Measurements from ENCODE around the gene SPATA46. TPM values are rescaled to one million over a fixed set of nuclear protein-coding genes. Genes with fewer than 3 reads are reported as not detected.
"Not testable (repeated sequence)": the region's sequence is repeated elsewhere in the genome, so short reads cannot be mapped to it uniquely, and the experiment has no call there.

The SPATA46 gene, protein sequence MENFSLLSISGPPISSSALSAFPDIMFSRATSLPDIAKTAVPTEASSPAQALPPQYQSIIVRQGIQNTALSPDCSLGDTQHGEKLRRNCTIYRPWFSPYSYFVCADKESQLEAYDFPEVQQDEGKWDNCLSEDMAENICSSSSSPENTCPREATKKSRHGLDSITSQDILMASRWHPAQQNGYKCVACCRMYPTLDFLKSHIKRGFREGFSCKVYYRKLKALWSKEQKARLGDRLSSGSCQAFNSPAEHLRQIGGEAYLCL
- polyA plus RNA-seq (2013, experiment 1 of 4): not detected
- not detected for polyA plus RNA-seq (2013, experiment 2 of 4)
- polyA plus RNA-seq (2013, experiment 3 of 4): not detected
- not detected for polyA plus RNA-seq (2013, experiment 4 of 4)

DNA sequence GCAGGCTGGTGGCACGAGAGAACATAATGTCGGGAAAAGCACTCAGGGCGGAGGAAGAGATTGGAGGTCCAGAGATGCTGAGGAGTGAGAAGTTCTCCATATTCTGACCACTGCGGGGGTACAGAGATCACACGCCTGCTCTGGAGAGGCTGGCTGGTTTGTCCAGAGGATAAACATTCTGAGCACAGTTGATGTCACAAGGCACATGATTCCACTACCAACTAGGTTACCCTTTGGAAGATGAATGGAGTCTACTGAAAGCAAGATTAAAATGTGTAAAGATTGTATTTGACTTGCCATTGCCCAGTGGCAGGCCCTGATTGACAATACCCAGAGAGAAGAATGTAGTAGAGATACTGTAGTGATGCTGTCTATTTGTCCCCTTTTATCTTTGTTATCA, at the start of gene SPATA46:
TSS of gene SPATA46 (minus strand) at position 164 of the 400 bp plus-strand sequence. CDS start at position 100, 64 bp downstream.
- H3K27ac ChIP-seq (ENCODE audit: insufficient read depth, low read depth, low read length, poor library complexity, severe bottlenecking): no peak within 1 kb of the TSS
- H3K27me3 ChIP-seq (ENCODE audit: control insufficient read depth, insufficient read depth, low read length, poor library complexity, severe bottlenecking): no peaks in the 10 kb centered on the region
- H3K4me3 ChIP-seq (ENCODE audit: insufficient read depth, low read depth, low read length): no peak within 1 kb of the TSS
- H3K9me3 ChIP-seq (ENCODE audit: control insufficient read depth, low read length): no peaks in the 10 kb centered on the region
- no peaks in the 10 kb centered on the region for H3K36me3 ChIP-seq (ENCODE audit: control insufficient read depth, insufficient read depth, low read length)
- WGBS, 2 experiments: 96 to 98% methylated on average over 5 of the region's 5 CpGs
- H3K4me1 ChIP-seq (ENCODE audit: control insufficient read depth, insufficient read depth, low read length): no peaks in the 10 kb centered on the region

DNA sequence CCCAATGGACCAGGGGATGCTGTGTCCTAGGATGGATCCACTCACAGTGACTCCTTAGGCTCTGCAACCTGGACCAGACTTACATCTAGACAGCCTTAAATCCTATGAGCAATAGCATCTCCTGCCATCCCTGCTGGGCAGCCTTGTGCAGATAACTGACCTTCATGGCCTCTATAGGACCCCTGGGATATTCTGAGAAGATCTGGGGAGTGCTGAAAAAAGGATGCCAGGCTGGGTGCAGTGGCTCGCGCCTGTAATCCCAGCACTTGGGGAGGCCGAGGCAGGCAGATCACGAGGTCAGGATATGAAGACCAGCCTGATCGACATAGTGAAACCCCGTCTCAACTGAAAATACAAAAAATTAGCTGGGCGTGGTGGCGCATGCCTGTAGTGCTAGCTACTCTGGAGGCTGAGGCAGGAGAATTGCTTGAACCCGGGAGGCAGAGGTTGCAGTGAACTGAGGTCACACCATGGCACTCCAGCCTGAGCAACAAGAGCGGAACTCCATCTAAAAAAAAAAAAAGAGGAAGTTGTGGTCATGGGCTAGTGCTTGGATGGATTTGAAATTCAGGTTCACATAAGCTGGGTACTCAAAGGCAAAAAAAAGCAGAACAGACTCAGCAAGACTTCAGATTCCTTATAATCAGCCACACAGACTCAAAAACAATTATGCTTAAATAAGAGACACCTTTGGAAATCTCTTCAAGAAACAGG, 46.2 kb upstream of the SPATA46 start:
- Histone ChIP-seq H3K27me3 (ENCODE audit: control insufficient read depth, insufficient read depth, low read length, poor library complexity, severe bottlenecking) (no peaks in the 10 kb centered on the region), H3K9me3 (ENCODE audit: control insufficient read depth, low read length) (no peaks in the 10 kb centered on the region), H3K4me3 (ENCODE audit: insufficient read depth, low read depth, low read length) (no peak overlapping the region), H3K4me1 (ENCODE audit: control insufficient read depth, insufficient read depth, low read length) (no peaks in the 10 kb centered on the region), H3K27ac (ENCODE audit: insufficient read depth, low read depth, low read length, poor library complexity, severe bottlenecking) (no peak overlapping the region), H3K36me3 (ENCODE audit: control insufficient read depth, insufficient read depth, low read length) (no peaks in the 10 kb centered on the region)
- 91 to 92% methylated on average over 10 of the region's 10 CpGs for WGBS, 2 experiments

DNA sequence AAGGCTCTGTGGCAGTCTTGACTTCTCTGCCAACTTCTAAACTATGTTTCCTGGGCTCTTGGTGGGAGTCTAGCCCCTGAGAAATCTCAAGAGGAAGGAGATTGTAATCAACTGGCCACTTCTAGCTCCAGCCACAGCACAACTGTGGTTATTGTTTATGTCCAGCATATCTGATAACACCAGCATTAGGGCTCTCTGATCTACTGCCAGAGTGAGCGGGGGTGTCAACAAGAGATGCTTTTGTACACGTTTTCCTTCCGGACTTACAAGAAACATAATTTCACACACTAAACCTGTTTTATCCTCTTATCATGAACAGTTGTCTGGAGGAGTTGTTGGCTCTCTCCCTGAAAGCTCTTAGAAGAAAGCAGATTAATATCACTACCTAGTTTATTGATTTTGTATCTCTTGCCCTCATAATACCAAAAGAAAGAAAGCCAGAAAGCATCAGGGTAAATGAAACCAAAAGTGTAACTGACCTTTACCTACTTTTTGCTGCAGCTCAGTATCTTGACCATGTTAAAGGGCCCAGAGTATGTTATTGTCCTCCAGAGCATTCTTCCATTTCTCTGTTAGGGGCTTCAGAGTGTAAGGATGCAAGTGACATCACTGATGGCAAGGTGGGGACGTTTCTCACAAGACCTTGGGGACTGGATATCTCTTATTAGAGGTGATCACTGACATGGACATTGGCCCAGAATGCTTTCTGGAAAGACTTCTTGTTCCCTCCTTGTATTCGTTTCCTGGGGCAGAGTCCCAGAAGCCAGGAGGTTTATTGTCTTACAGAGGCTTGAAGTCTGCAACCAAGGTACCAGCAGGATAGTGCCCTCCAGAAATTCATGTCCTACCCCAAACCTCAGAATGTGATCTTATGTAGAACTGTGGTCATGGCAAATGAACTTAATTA, 44.9 kb upstream of the SPATA46 start:
- Histone ChIP-seq H3K9me3 (ENCODE audit: control insufficient read depth, low read length) (no peaks in the 10 kb centered on the region), H3K27me3 (ENCODE audit: control insufficient read depth, insufficient read depth, low read length, poor library complexity, severe bottlenecking) (no peaks in the 10 kb centered on the region), H3K36me3 (ENCODE audit: control insufficient read depth, insufficient read depth, low read length) (no peaks in the 10 kb centered on the region), H3K27ac (ENCODE audit: insufficient read depth, low read depth, low read length, poor library complexity, severe bottlenecking) (no peak overlapping the region), H3K4me1 (ENCODE audit: control insufficient read depth, insufficient read depth, low read length) (no peaks in the 10 kb centered on the region), H3K4me3 (ENCODE audit: insufficient read depth, low read depth, low read length) (no peak overlapping the region)
- WGBS, 2 experiments: 83 to 92% methylated on average over 5 of the region's 5 CpGs

DNA sequence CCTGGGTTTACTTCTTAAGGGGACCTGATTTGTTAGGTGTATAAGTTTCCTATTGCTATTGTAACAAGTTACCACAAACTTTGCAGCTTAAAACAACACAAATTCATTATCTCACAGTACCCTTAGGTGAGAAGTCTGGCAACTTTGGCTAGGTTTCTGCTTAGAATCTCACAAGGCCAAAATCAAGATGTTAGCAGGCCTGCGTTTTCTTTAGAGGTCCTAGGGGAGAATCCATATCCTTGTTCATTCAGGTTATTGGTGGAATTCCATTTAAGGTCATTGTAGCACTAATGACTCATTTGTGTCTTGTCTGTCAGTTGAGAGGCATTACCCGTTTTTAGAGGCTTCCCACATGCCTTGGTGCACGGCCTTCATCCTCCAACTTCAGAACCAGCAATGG, 43.5 kb upstream of the SPATA46 start:
- Histone ChIP-seq H3K4me3 (ENCODE audit: insufficient read depth, low read depth, low read length) (no peak overlapping the region), H3K4me1 (ENCODE audit: control insufficient read depth, insufficient read depth, low read length) (no peaks in the 10 kb centered on the region), H3K9me3 (ENCODE audit: control insufficient read depth, low read length) (no peaks in the 10 kb centered on the region), H3K27ac (ENCODE audit: insufficient read depth, low read depth, low read length, poor library complexity, severe bottlenecking) (no peak overlapping the region), H3K27me3 (ENCODE audit: control insufficient read depth, insufficient read depth, low read length, poor library complexity, severe bottlenecking) (no peaks in the 10 kb centered on the region), H3K36me3 (ENCODE audit: control insufficient read depth, insufficient read depth, low read length) (no peaks in the 10 kb centered on the region)
- 93 to 94% methylated on average over 3 of the region's 3 CpGs for WGBS, 2 experiments

DNA sequence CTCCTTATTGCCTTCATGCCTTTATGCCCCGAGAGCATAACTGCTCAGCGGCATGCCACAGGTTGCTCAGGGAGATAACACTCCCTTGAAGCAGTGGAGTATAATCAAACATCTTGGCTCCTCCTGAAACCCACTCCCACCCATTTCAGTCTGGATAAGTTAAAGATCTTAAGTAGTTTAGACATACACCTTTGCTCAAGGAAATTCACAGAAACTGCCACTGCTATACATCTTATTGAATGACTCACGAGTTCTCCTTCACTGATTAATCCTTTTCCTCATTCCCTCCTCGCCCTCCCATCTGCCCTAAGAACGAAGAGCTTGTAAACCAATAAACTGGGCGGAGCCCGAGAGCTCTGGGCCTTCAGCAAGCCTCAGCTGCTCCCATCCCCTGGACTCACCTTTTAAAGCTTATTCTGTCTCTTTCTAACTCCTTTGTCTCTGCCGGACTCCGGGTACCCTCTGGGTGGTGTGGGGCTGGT, 42.8 kb upstream of the SPATA46 start:
- 80 to 85% methylated on average over 9 of the region's 9 CpGs for WGBS, 2 experiments
- not testable (repeated sequence) for H3K4me3 ChIP-seq (ENCODE audit: insufficient read depth, low read depth, low read length); H3K27ac ChIP-seq (ENCODE audit: insufficient read depth, low read depth, low read length, poor library complexity, severe bottlenecking); H3K36me3 ChIP-seq (ENCODE audit: control insufficient read depth, insufficient read depth, low read length); H3K4me1 ChIP-seq (ENCODE audit: control insufficient read depth, insufficient read depth, low read length); H3K9me3 ChIP-seq (ENCODE audit: control insufficient read depth, low read length); H3K27me3 ChIP-seq (ENCODE audit: control insufficient read depth, insufficient read depth, low read length, poor library complexity, severe bottlenecking)

DNA sequence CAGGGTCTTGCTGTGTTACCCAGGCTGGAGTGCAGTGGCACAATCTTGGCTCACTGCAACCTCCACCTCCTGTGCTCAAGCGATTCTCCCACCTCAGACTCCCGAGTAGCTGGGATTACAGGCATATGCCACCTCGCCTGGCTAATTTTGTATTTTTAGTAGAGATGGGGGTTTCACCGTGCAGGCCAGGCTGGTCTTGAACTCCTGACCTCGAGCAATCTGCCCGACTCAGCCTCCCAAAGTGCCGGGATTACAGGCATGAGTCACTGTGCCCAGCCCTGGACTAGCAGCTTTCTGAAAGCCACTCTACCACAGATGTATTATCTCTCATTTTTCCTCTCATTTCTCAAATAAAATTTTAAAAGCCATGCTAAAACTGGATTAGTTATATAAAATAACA, 41.9 kb upstream of the SPATA46 start:
- H3K9me3 ChIP-seq (ENCODE audit: control insufficient read depth, low read length); H3K36me3 ChIP-seq (ENCODE audit: control insufficient read depth, insufficient read depth, low read length); H3K4me1 ChIP-seq (ENCODE audit: control insufficient read depth, insufficient read depth, low read length); H3K27me3 ChIP-seq (ENCODE audit: control insufficient read depth, insufficient read depth, low read length, poor library complexity, severe bottlenecking); H3K4me3 ChIP-seq (ENCODE audit: insufficient read depth, low read depth, low read length); H3K27ac ChIP-seq (ENCODE audit: insufficient read depth, low read depth, low read length, poor library complexity, severe bottlenecking): not testable (repeated sequence)
- 86 to 95% methylated on average over 7 of the region's 7 CpGs for WGBS, 2 experiments

DNA sequence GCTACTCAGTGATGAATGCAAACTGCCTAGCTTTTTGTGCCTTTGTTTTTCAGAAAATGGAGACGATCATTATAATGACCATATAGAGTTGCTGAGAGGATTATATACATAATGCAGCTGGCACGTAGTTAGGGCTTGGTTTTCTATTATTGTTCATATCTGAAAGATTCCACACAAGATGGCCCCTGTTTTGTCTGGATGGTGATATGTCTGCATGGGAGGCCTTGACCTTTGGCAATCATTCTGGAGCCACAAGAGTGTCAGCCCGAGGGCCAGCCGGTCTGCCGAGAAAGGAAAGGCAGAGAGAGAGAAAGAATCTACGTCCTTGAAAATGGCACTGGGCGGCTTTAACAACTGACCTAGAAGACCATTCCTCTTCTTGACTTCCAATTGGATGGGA, 41.0 kb upstream of the SPATA46 start:
- 93 to 94% methylated on average over 7 of the region's 7 CpGs for WGBS, 2 experiments

DNA sequence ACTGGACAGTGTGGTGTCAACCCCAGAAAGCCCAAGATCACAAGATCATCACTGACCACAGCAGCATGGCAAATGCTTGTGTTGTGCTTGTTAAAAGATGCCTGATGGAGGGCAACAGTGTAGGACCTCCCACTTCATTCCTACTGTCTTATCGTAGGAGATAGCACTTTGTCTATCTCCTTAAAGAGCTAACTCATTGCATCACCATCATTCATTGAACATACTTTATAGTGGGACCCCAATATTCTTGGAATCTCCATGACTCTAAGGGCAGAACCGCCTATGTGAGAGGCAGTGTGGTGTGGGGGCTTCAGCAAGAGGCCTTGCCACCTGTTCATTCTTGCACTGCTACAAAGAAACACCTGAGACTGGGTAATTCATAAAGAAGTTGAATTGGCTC, 40.3 kb upstream of the SPATA46 start:
- no peak overlapping the region for H3K4me3 ChIP-seq (ENCODE audit: insufficient read depth, low read depth, low read length)
- no peaks in the 10 kb centered on the region for H3K27me3 ChIP-seq (ENCODE audit: control insufficient read depth, insufficient read depth, low read length, poor library complexity, severe bottlenecking)
- no peak overlapping the region for H3K27ac ChIP-seq (ENCODE audit: insufficient read depth, low read depth, low read length, poor library complexity, severe bottlenecking)
- no peaks in the 10 kb centered on the region for H3K36me3 ChIP-seq (ENCODE audit: control insufficient read depth, insufficient read depth, low read length)
- 94 to 97% methylated on average over 2 of the region's 2 CpGs for WGBS, 2 experiments
- H3K9me3 ChIP-seq (ENCODE audit: control insufficient read depth, low read length): no peaks in the 10 kb centered on the region
- H3K4me1 ChIP-seq (ENCODE audit: control insufficient read depth, insufficient read depth, low read length): no peaks in the 10 kb centered on the region

More for the DNA sequence above, 41.0 kb upstream of the SPATA46 start:
- no peak overlapping the region for H3K27ac ChIP-seq (ENCODE audit: insufficient read depth, low read depth, low read length, poor library complexity, severe bottlenecking)
- no peak overlapping the region for H3K4me3 ChIP-seq (ENCODE audit: insufficient read depth, low read depth, low read length)
- H3K27me3 ChIP-seq (ENCODE audit: control insufficient read depth, insufficient read depth, low read length, poor library complexity, severe bottlenecking): no peaks in the 10 kb centered on the region
- no peaks in the 10 kb centered on the region for H3K9me3 ChIP-seq (ENCODE audit: control insufficient read depth, low read length)
- H3K36me3 ChIP-seq (ENCODE audit: control insufficient read depth, insufficient read depth, low read length): no peaks in the 10 kb centered on the region
- no peaks in the 10 kb centered on the region for H3K4me1 ChIP-seq (ENCODE audit: control insufficient read depth, insufficient read depth, low read length)

DNA sequence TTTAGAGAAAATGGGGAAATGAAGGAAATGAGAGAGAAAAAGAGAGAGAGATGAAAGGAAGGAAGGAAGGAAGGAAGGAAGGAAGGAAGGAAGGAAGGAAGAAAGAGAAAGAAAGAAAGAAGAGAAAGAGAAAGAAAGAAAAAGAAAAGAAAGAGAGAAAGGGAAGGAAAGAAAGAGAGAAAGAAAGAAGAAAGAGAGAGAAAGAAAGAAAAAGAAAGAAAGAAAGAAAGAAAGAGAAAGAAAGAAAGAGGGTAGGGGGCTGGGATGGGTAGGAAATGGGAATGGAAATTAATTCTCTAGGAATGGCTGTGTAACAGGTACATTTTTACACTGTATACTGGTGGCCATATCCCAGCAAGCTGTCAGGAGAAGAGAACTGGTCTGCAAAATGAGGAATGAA, 39.6 kb upstream of the SPATA46 start:
- Histone ChIP-seq H3K4me3 (ENCODE audit: insufficient read depth, low read depth, low read length) (no peak overlapping the region), H3K9me3 (ENCODE audit: control insufficient read depth, low read length) (no peaks in the 10 kb centered on the region), H3K4me1 (ENCODE audit: control insufficient read depth, insufficient read depth, low read length) (no peaks in the 10 kb centered on the region), H3K27ac (ENCODE audit: insufficient read depth, low read depth, low read length, poor library complexity, severe bottlenecking) (no peak overlapping the region), H3K27me3 (ENCODE audit: control insufficient read depth, insufficient read depth, low read length, poor library complexity, severe bottlenecking) (no peaks in the 10 kb centered on the region), H3K36me3 (ENCODE audit: control insufficient read depth, insufficient read depth, low read length) (no peaks in the 10 kb centered on the region)

DNA sequence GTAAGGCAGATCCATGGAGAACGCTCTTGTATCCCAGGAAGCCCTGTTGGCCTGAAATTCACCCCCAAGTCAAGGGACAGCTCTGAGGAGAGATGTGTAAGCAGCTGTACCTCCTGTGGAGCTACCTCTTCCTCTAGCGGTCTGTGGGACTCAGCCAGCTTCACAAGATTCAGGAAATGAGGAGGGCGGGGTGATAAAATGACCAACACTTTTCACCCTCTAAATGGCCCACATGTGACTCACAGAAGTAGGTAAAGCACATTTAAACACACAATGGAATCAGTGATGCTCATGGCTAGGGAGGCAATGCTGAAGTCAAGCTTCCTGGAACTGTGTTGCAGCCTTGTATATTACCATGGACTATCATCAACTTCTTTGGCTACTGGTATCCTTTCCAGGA, 35.3 kb upstream of the SPATA46 start, which contains the start of gene SH2D1B:
TSS of gene SH2D1B (minus strand) at position 135 of the 400 bp plus-strand sequence. CDS start at position 15, 120 bp downstream.
- no peaks in the 10 kb centered on the region for H3K9me3 ChIP-seq (ENCODE audit: control insufficient read depth, low read length)
- no peaks in the 10 kb centered on the region for H3K4me1 ChIP-seq (ENCODE audit: control insufficient read depth, insufficient read depth, low read length)
- no peaks in the 10 kb centered on the region for H3K27me3 ChIP-seq (ENCODE audit: control insufficient read depth, insufficient read depth, low read length, poor library complexity, severe bottlenecking)
- no peak within 1 kb of the TSS for H3K27ac ChIP-seq (ENCODE audit: insufficient read depth, low read depth, low read length, poor library complexity, severe bottlenecking)
- H3K4me3 ChIP-seq (ENCODE audit: insufficient read depth, low read depth, low read length): no peak within 1 kb of the TSS
- 82 to 93% methylated on average over 3 of the region's 3 CpGs for WGBS, 2 experiments
- no peaks in the 10 kb centered on the region for H3K36me3 ChIP-seq (ENCODE audit: control insufficient read depth, insufficient read depth, low read length)

Data from ectodermal cell (in vitro differentiated cells).